Measurements from ENCODE around the gene C2CD4C.
"Not testable (repeated sequence)": the region's sequence is repeated elsewhere in the genome, so short reads cannot be mapped to it uniquely, and the experiment has no call there.

GRCh38 chr19:380618-381219 is 28.2 kb downstream of the C2CD4C start:
- not testable (repeated sequence) for TF ChIP-seq ZNF337 (CRISPR knock-in tag; IDR thresholded peaks at IDR 0.05; ENCODE audit: borderline replicate concordance, low read depth); ARNT (IDR thresholded peaks at IDR 0.05); FOXP1 (IDR thresholded peaks at IDR 0.05); FOXP1 (CRISPR knock-in tag; IDR thresholded peaks at IDR 0.05); MAZ (IDR thresholded peaks at IDR 0.05; ENCODE audit: borderline replicate concordance, low read depth, low read length); MAZ (CRISPR knock-in tag; IDR thresholded peaks at IDR 0.05; ENCODE audit: low read depth); ZBTB1 (CRISPR knock-in tag; IDR thresholded peaks at IDR 0.05; ENCODE audit: borderline replicate concordance); SMAD1 (CRISPR knock-in tag; IDR thresholded peaks at IDR 0.05; ENCODE audit: borderline replicate concordance, low read depth); ZIK1 (CRISPR knock-in tag; IDR thresholded peaks at IDR 0.05; ENCODE audit: borderline replicate concordance, low read depth); DMAP1 (CRISPR knock-in tag; IDR thresholded peaks at IDR 0.05); FOXA1 (IDR thresholded peaks at IDR 0.05); FOXA1 (CRISPR knock-in tag; IDR thresholded peaks at IDR 0.05); HNRNPLL (IDR thresholded peaks at IDR 0.05; ENCODE audit: low read depth, low read length, poor library complexity, severe bottlenecking); CTCF (CRISPR knock-in tag; IDR thresholded peaks at IDR 0.05)
